ENCODE data around the gene ACVR1.

Gene ACVR1

GRCh38 chr2:157822993-157823392, 53.1 kb downstream of the ACVR1 start:
- no peak for ATAC-seq

- no peak for ATAC-seq
Observed at GRCh38 chr2:157822533-157822932, 53.6 kb downstream of the ACVR1 start.

- no peak for ATAC-seq
Observed at GRCh38 chr2:157821519-157822131, 54.5 kb downstream of the ACVR1 start.

GRCh38 chr2:157820193-157820592, 55.9 kb downstream of the ACVR1 start:
- no peak for ATAC-seq

- no peak for ATAC-seq
Observed at GRCh38 chr2:157819761-157820160, 56.4 kb downstream of the ACVR1 start.

- ATAC-seq: no peak
Observed at GRCh38 chr2:157818227-157818626, 57.9 kb downstream of the ACVR1 start.

GRCh38 chr2:157815421-157815820, 60.7 kb downstream of the ACVR1 start:
- ATAC-seq: no peak

- ATAC-seq: no peak
Observed at GRCh38 chr2:157813467-157813866, 62.7 kb downstream of the ACVR1 start.

- ATAC-seq: no peak
Observed at GRCh38 chr2:157810037-157810436, 66.1 kb downstream of the ACVR1 start.

- no peak for ATAC-seq
Observed at GRCh38 chr2:157809212-157809611, 66.9 kb downstream of the ACVR1 start.

GRCh38 chr2:157808421-157808820, 67.7 kb downstream of the ACVR1 start:
- ATAC-seq: no peak

- ATAC-seq: no peak
Observed at GRCh38 chr2:157806426-157807077, 69.6 kb downstream of the ACVR1 start.

GRCh38 chr2:157805519-157805918, 70.6 kb downstream of the ACVR1 start:
- ATAC-seq: no peak

- no peak for ATAC-seq
Observed at GRCh38 chr2:157804355-157804754, 71.8 kb downstream of the ACVR1 start.

- ATAC-seq: no peak
Observed at GRCh38 chr2:157803952-157804351, 72.2 kb downstream of the ACVR1 start.

- ATAC-seq: no peak
Observed at GRCh38 chr2:157803476-157803875, 72.7 kb downstream of the ACVR1 start.

- no peak for ATAC-seq
Observed at GRCh38 chr2:157800838-157801495, 75.2 kb downstream of the ACVR1 start.

GRCh38 chr2:157793053-157793612, 83.0 kb downstream of the ACVR1 start:
- no peak for ATAC-seq

- no peak for ATAC-seq
Observed at GRCh38 chr2:157792335-157793052, 83.6 kb downstream of the ACVR1 start.

- ATAC-seq: no peak
Observed at GRCh38 chr2:157790780-157791179, 85.3 kb downstream of the ACVR1 start.

- peak in 1 of 2 donors; percentile 34 for ATAC-seq
Observed at GRCh38 chr2:157789933-157790511, 86.1 kb downstream of the ACVR1 start.

GRCh38 chr2:157789256-157789655, 86.9 kb downstream of the ACVR1 start:
- ATAC-seq: no peak

GRCh38 chr2:157788201-157788600, 87.9 kb downstream of the ACVR1 start:
- no peak for ATAC-seq

All from activated CD4-positive, CD25-positive, alpha-beta regulatory T cell treated with anti-CD3 and anti-CD28 coated beads, Interleukin-2, amount 50 U/mL, for 24 hours (primary cell).